ENCODE data around the gene PPM1H.
"Not testable (repeated sequence)": the region's sequence is repeated elsewhere in the genome, so short reads cannot be mapped to it uniquely, and the experiment has no call there.

The PPM1H gene

DNA sequence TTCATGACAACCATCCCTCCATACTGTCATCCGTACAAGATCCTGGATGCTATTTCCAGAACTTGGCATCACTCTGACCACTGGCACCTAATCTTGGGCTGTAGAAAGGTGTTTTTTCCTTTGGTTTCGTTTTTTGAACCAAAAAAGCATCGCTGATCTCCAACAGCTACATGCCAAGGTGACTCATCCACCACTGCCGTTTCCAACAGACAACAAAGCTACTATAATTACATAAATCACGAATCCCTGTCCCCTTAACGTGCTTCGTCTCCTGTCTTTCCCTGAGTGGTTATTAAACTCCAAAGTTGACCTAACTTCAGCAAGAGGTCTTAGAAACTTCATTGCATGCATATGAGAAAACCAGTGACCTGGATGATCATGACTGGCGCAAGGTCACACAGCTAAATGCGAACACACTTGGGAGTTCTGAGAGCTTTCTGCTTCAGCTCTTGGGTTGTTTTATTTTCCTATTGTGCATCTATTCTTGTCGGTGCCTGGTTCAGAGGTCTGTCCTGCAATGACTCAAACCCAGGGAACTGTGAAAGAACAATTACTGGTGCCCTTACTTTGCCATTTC, 99.9 kb downstream of the PPM1H start:
- no peak for DNase-seq (ENCODE audit: low read depth)

DNA sequence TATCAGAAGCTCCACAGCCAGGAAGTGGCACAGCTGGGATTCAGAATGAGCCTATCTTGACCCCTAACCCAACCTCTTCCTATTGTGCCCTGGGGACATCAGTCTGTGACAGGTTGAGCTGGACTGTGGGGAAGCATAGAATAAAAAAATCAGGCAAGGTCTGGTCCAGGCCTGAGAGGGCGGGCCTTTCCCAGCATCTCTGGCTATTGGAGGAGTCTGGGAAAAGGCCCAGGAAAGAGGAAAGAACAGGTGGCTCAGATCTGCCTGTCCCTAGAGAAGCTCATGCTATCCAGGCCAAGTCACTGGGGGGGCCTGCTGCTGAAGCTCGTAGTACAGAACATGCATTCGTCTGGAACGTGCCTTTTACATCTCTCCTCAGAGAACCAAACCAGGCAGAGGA, 100.5 kb downstream of the PPM1H start:
- DNase-seq (ENCODE audit: low read depth) = no peak

GRCh38 chr12:62833634-62834033, 101.3 kb downstream of the PPM1H start:
- DNase-seq (ENCODE audit: low read depth) = no peak

- no peak for DNase-seq (ENCODE audit: low read depth)
These were observed 102.4 kb downstream of the PPM1H start for GRCh38 chr12:62832558-62832957.

- no peak for DNase-seq (ENCODE audit: low read depth)
These were observed 102.9 kb downstream of the PPM1H start for GRCh38 chr12:62832027-62832426.

DNA sequence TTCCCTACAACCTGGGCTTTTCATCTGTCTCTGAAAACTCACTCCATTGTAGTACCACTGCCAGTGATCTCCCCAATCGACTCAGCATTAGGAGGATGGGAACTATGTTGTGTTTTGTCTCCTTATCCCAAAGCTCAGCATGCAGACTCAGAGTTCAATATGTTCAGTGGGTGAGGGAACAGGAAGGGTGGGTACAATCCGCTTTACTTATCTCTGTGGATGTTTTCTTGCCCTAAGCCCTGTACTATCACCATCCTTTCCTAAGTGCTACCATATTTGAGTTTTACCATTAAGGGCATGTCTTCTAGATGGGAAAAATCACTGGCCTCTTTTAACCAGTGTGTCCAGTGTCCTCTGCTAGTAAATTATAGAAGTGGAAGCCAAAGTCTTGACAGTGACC, 107.1 kb downstream of the PPM1H start:
- DNase-seq (ENCODE audit: low read depth) = no peak

GRCh38 chr12:62827042-62827441, 107.9 kb downstream of the PPM1H start:
- DNase-seq (ENCODE audit: low read depth) = no peak

DNA sequence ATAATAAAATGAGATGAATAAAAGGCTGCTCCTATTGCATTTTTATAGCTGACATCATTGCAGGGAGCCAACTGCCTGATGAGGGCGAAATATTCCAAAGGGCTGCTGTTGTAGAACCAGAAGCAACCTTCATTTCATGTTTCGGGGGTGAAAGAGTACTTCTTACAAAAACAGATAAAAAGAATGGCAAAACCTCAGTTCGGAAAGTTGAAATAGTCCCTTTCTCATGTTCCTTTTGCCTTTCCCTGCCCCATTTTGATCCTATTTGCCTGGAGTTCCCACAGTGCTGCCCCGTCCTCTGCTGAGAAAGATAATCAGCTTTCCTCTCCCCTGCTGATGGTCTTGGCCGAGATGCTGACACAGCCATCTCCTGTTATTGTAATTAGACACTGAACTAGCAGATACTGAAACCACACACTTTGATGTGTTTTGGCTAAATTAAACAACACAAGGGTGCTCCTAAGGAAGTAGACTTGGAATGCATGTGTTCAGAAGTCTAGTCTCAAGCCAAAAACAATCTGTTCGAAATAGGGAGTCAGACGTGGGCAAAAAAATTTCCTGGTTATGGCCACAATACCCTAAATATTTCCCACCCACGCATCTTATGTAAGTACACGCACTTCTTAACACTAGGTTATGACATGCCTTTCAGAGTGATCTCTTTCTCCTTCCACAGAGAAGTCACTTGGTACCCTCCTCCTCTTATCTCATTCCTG, 117.2 kb downstream of the PPM1H start:
- no peak for DNase-seq (ENCODE audit: low read depth)

DNA sequence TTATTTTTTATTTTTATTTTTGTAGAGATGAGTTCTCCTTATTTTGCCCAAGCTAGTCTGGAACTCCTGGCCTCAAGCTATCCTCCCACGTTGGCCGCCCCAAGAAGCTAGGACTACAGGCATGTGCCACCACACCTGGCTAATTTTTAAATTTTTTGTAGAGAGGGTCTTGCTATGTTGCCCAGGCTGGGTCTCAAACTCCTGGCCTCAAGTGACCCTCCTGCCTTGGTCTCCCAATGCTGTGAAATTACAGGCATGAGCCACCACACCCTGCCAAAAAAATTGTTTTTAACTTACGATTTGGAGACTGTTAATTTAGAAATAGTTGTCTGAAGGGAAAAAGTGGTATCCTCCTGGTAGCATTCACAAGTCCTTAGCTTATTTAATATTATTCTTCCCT, 120.7 kb downstream of the PPM1H start:
- no peak for DNase-seq (ENCODE audit: low read depth)

- DNase-seq (ENCODE audit: low read depth) = peak; percentile 64
These were observed 121.7 kb downstream of the PPM1H start for GRCh38 chr12:62813031-62813829.

DNA sequence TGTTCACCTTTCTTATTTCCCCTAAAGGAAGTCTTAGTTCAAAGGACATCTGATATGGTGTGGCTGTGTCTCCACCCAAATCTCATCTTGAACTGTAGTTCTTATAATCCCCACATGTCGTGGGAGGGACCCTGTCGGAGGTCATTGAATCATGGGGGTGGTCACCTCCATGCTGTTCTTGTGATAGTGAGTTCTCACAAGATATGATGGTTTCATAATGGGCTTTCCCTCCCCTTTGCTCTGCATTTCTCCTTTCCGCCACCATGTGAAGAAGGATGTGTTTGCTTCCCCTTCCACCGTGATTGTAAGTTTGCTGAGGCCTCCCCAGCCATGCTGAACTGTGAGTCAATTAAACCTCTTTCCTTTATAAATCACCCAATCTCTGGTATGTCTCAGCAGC, 123.5 kb downstream of the PPM1H start:
- DNase-seq (ENCODE audit: low read depth) = not testable (repeated sequence)

- DNase-seq (ENCODE audit: low read depth) = no peak
These were observed 126.6 kb downstream of the PPM1H start for GRCh38 chr12:62808166-62808879.

- no peak for DNase-seq (ENCODE audit: low read depth)
These were observed 128.1 kb downstream of the PPM1H start for GRCh38 chr12:62806893-62807292.

GRCh38 chr12:62806244-62806836, 128.6 kb downstream of the PPM1H start:
- DNase-seq (ENCODE audit: low read depth) = no peak

- no peak for DNase-seq (ENCODE audit: low read depth)
These were observed 129.4 kb downstream of the PPM1H start for GRCh38 chr12:62805517-62805916.

DNA sequence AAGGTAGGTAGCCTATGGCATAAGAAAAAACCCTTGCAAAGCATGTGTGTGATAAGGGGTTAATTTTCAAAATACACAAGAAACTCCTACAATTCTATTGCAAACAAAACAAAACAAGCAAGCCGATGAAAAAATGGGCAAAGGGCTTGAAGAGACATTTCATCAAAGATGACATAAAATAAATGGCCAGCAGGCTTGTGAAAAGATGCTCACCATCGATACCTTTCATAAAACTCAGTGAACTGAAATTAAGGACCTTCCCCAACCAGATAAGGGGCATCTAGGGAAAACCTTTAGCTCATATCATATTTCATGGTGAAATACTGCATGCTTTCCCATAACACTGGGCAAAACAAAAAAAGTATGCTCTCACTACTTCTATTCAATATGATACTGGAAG, 131.2 kb downstream of the PPM1H start:
- DNase-seq (ENCODE audit: low read depth) = no peak

- DNase-seq (ENCODE audit: low read depth) = no peak
These were observed 132.0 kb downstream of the PPM1H start for GRCh38 chr12:62802984-62803383.

DNA sequence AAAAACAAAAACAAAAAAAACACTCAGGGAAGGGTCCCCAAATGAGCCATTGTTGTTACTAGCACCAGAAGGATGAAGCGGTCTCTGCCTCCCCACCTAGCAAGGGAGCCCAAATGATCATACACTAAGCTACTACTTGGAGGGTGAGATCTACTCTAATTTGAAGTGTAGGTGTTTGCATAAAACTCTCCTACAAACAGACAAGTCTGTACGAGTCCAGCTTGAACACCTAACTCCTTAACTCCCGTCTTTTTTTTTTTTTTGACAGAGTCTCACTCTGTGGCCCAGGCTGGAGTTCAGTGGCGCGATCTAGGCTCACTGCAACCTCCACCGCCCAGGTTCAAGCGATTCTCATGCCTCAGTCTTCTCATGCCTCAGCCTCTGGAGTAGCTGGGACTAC, 132.6 kb downstream of the PPM1H start:
- DNase-seq (ENCODE audit: low read depth) = no peak

GRCh38 chr12:62801796-62802195, 133.2 kb downstream of the PPM1H start:
- no peak for DNase-seq (ENCODE audit: low read depth)

GRCh38 chr12:62800707-62801400, 134.1 kb downstream of the PPM1H start:
- DNase-seq (ENCODE audit: low read depth) = peak; percentile 36

- DNase-seq (ENCODE audit: low read depth) = no peak
These were observed 135.1 kb downstream of the PPM1H start for GRCh38 chr12:62799766-62800406.
